Ovary (tissue), 9 donors: ENCODE measurements around the gene SLC30A10. TPM values are rescaled to one million over a fixed set of nuclear protein-coding genes. Genes with fewer than 3 reads are reported as not detected.

ENCODE experiments used
- DNase-seq, 5 donors: peaks; one replicate each; pipeline ENCODE4 v3.0.0-alpha.2; 2019 to 2020
- H3K27ac ChIP-seq, 2 donors: fragments of 200-600 bp; one replicate each; pipeline versions ENCODE4 v1.5.1 to v1.8.0; 2019 to 2022
- H3K27me3 ChIP-seq: fragments of 200-600 bp; one replicate; pipeline ENCODE4 v1.8.0; 2022
- H3K36me3 ChIP-seq: fragments of 200-600 bp; sonication (generic); one replicate; pipeline ENCODE4 v1.5.1; 2019
- H3K4me1 ChIP-seq: one replicate; pipeline ENCODE4 v1.8.1; 2013; ENCODE audit warnings: mild to moderate bottlenecking, moderate library complexity; ENCODE audit not compliant: insufficient read depth
- H3K4me3 ChIP-seq: fragments of 200-600 bp; sonication (generic); one replicate; pipeline ENCODE4 v1.5.1; 2017
- H3K9me3 ChIP-seq, 2 donors: fragments of 200-600 bp in 1 of 2; sonication (generic) in 1 of 2; one replicate each; pipeline versions ENCODE4 v1.5.1 to v1.8.1; 2013 to 2019; ENCODE audit warnings: mild to moderate bottlenecking in 1 of 2, moderate library complexity in 1 of 2
- CTCF ChIP-seq, 3 donors: fragments of 450-650 bp in 2 of 3; fragments of 200-600 bp in 1 of 3; IDR thresholded peaks; one replicate each; pipeline versions ENCODE4 v1.5.1 to v1.8.0; 2016 to 2022; ENCODE audit warnings: antibody characterized with exemption in 3 of 3, mild to moderate bottlenecking in 1 of 3
- EP300 ChIP-seq: sonication (generic); formaldehyde crosslinking; IDR thresholded peaks from one replicate; pipeline ENCODE4 v1.6.1; 2017; ENCODE audit warnings: antibody characterized with exemption
- POLR2A ChIP-seq: fragments of 450-650 bp; IDR thresholded peaks from one replicate; pipeline ENCODE4 v1.6.1; 2017; ENCODE audit warnings: antibody characterized with exemption, mild to moderate bottlenecking, moderate library complexity
- WGBS, 3 donors: extraction: QIAGEN DNeasy Blood & Tissue Kit in 1 of 3; methylation state at CpG; one replicate each; pipeline versions ENCODE4 v1.1.5 to v1.1.7; 2013 to 2017; 5-methylcytosine and 5-hydroxymethylcytosine counted together
- intact Hi-C, 4 donors: fragments of 100-400 bp; cut with DNase I; formaldehyde crosslinking; loops; one replicate each; pipeline versions ENCODE4 v1.11.0 to v1.15.1; 2022 to 2023
- polyA plus RNA-seq, 2 donors: library from polyadenylated mRNA; stranded (reverse); fragments of 200-250 nt in 1 of 2; fragments of 350-450 nt in 1 of 2; fragmentation: Illumina TruSeq in 1 of 2; extraction: RNeasy Lipid Tissue Mini Kit (QIAGEN cat#74804) in 1 of 2; gene quantifications; one replicate each; pipeline ENCODE4 v1.2.3, GENCODE V29; 2013 to 2014
- total RNA-seq, 7 donors: library from RNA; depleted of rRNA in 2 of 7; stranded (reverse); fragments of >200 nt in 2 of 7; fragmentation: NEBNext Ultra II Directional in 3 of 7; extraction: Animal tissue kit (Norgen Biotek cat#: 25700) in 3 of 7; gene quantifications; one replicate each; pipeline versions ENCODE4 v1.1.0 to v1.2.4, GENCODE V29; 2016 to 2023
- donor health status: DM: no; HTN: no; CAD: no; lungs with moderate emphysema.
- donor health status: DM: no; HTN: no; CAD: no.
- donor health status: Bipolar disorder and iron deficiency.
- donor health status: DM: yes; HTN: yes; CAD: no.
- donor health status: DM: no; HTN: no; CAD: no.
- donor health status: DM: yes; HTN: yes; CAD: no.

SLC30A10 gene
- total and polyA plus RNA-seq, 9 donors: 0.18 to 2.9 (median 0.48) TPM

- Histone ChIP-seq H3K4me1 (no peaks in the 10 kb centered on the region), H3K4me3 (no peak overlapping the region), H3K36me3 (no peaks in the 10 kb centered on the region), H3K27ac (no peak overlapping the region), H3K9me3 (no peaks in the 10 kb centered on the region), H3K27me3 (no peaks in the 10 kb centered on the region)
- intact Hi-C loops: no loop called here
- TF ChIP-seq POLR2A: no peak
- no peak for TF ChIP-seq EP300
- no peak for TF ChIP-seq CTCF (IDR thresholded peaks at IDR 0.05)
- DNase-seq: no peak
These were observed 15.2 kb downstream of the SLC30A10 start for GRCh38 chr1:219913005-219913770.

- H3K36me3 ChIP-seq: no peaks in the 10 kb centered on the region
- H3K27ac ChIP-seq: no peak overlapping the region
- DNase-seq: no peak
- H3K4me3 ChIP-seq: no peak overlapping the region
- 69 to 82% (median 75%) methylated on average over 6 of the region's 6 CpGs for WGBS, 3 donors
- H3K27me3 ChIP-seq: no peaks in the 10 kb centered on the region
- H3K9me3 ChIP-seq: no peaks in the 10 kb centered on the region
- TF ChIP-seq EP300 (no peak), CTCF (IDR thresholded peaks at IDR 0.05) (no peak), POLR2A (no peak)
- no peaks in the 10 kb centered on the region for H3K4me1 ChIP-seq
- intact Hi-C loops: no loop called here
These were observed 17.6 kb downstream of the SLC30A10 start for GRCh38 chr1:219910716-219911115.

GRCh38 chr1:219909476-219909875 is 18.9 kb downstream of the SLC30A10 start:
- intact Hi-C loops: no loop called here

GRCh38 chr1:219908170-219908569 is 20.2 kb downstream of the SLC30A10 start:
- intact Hi-C loops: no loop called here

More at GRCh38 chr1:219909476-219909875, 18.9 kb downstream of the SLC30A10 start:
- H3K4me3 ChIP-seq: no peak overlapping the region
- no peak for TF ChIP-seq EP300
- no peak for TF ChIP-seq POLR2A
- WGBS, 3 donors: 33 to 42% (median 36%) methylated on average over 4 of the region's 4 CpGs
- no peaks in the 10 kb centered on the region for H3K27me3 ChIP-seq
- H3K9me3 ChIP-seq: no peaks in the 10 kb centered on the region
- no peaks in the 10 kb centered on the region for H3K36me3 ChIP-seq
- no peak overlapping the region for H3K27ac ChIP-seq
- H3K4me1 ChIP-seq: no peaks in the 10 kb centered on the region
- DNase-seq: no peak

More at GRCh38 chr1:219908170-219908569, 20.2 kb downstream of the SLC30A10 start:
- WGBS, 3 donors: 83 to 96% (median 88%) methylated on average over 3 of the region's 3 CpGs
- no peak for TF ChIP-seq EP300
- TF ChIP-seq CTCF (IDR thresholded peaks at IDR 0.05): no peak
- TF ChIP-seq POLR2A: no peak
- Histone ChIP-seq H3K27me3 (no peaks in the 10 kb centered on the region), H3K9me3 (no peaks in the 10 kb centered on the region), H3K4me3 (no peak overlapping the region), H3K4me1 (no peaks in the 10 kb centered on the region), H3K36me3 (no peaks in the 10 kb centered on the region), H3K27ac (no peak overlapping the region)
- no peak for DNase-seq
